WTC11 (cell line): ENCODE results near the gene ANKRD33. TPM values are rescaled to one million over a fixed set of nuclear protein-coding genes. Genes with fewer than 3 reads are reported as not detected.

Experiments used
- ATAC-seq: fragments of 200-7000 bp; cut with Tn5 transposase; 2 replicates; pipeline ENCODE4 v1.10.0; 2021; ENCODE audit warnings: mild to moderate bottlenecking, moderate library complexity
- CTCF ChIA-PET: fragments of 300-600 bp; sonication (Branson Sonifier 250); formaldehyde crosslinking; loops from one replicate; lab custom pipeline; 2021; ENCODE audit warnings: antibody characterized with exemption; lab: Charles Lee
- POLR2A ChIA-PET: fragments of 350-600 bp; sonication (Branson Sonifier 250); formaldehyde crosslinking; loops from one replicate; lab custom pipeline; 2021; ENCODE audit warnings: antibody characterized with exemption; lab: Charles Lee
- DNase-seq: peaks from one replicate; pipeline ENCODE4 v3.0.0; 2021; ENCODE audit warnings: low spot score
- H3K27ac Mint-ChIP-seq: 2 replicates; pipeline ENCODE4 v1.8.0; 2021; ENCODE audit warnings: mixed read lengths
- H3K27me3 Mint-ChIP-seq: 2 replicates; pipeline ENCODE4 v1.8.0; 2021; ENCODE audit warnings: low read depth, mild to moderate bottlenecking, moderate library complexity, mixed read lengths
- H3K36me3 Mint-ChIP-seq: 2 replicates; pipeline ENCODE4 v1.8.0; 2021; ENCODE audit warnings: mixed read lengths
- H3K4me1 Mint-ChIP-seq: 2 replicates; pipeline ENCODE4 v1.8.0; 2022; ENCODE audit warnings: mixed read lengths
- H3K4me3 Mint-ChIP-seq: 2 replicates; pipeline ENCODE4 v1.8.0; 2021; ENCODE audit warnings: mild to moderate bottlenecking, moderate library complexity, mixed read lengths
- H3K9me3 Mint-ChIP-seq: 2 replicates; pipeline ENCODE4 v1.8.0; 2021; ENCODE audit warnings: mixed read lengths
- ATF1 ChIP-seq: sonication (generic); formaldehyde crosslinking; IDR thresholded peaks from 2 replicates; pipeline ENCODE4 v1.8.1; 2023; ENCODE audit warnings: mild to moderate bottlenecking, moderate library complexity, missing genetic modification reagents
- EMX1 ChIP-seq: fragments of 250-450 bp; sonication (Bioruptor Pico); IDR thresholded peaks from 2 replicates; pipeline ENCODE4 v1.8.0; 2021; ENCODE audit warnings: mild to moderate bottlenecking
- ERG ChIP-seq: fragments of 250-450 bp; sonication (Bioruptor Pico); IDR thresholded peaks from 2 replicates; pipeline ENCODE4 v1.8.0; 2021; ENCODE audit warnings: mild to moderate bottlenecking
- FOXJ3 ChIP-seq: sonication (generic); formaldehyde crosslinking; IDR thresholded peaks from 2 replicates; pipeline ENCODE4 v1.9.0; 2021; ENCODE audit warnings: missing genetic modification reagents, mild to moderate bottlenecking, borderline replicate concordance
- HMGXB4 ChIP-seq: sonication (generic); formaldehyde crosslinking; IDR thresholded peaks from 2 replicates; pipeline ENCODE4 v1.8.1; 2023; ENCODE audit warnings: mild to moderate bottlenecking, moderate library complexity, missing genetic modification reagents
- JUN ChIP-seq: sonication (generic); formaldehyde crosslinking; IDR thresholded peaks from 2 replicates; pipeline ENCODE4 v1.8.0; 2023; ENCODE audit warnings: mild to moderate bottlenecking, missing genetic modification reagents
- MAX ChIP-seq: sonication (generic); formaldehyde crosslinking; IDR thresholded peaks from 2 replicates; pipeline ENCODE4 v1.8.0; 2022; ENCODE audit warnings: mild to moderate bottlenecking, missing genetic modification reagents
- NFE2L1 ChIP-seq: sonication (generic); formaldehyde crosslinking; IDR thresholded peaks from 2 replicates; pipeline ENCODE4 v1.8.1; 2023; ENCODE audit warnings: missing genetic modification reagents
- NFYB ChIP-seq: sonication (generic); formaldehyde crosslinking; conservative IDR thresholded peaks from 2 replicates; pipeline ENCODE4 v1.8.0; 2022; ENCODE audit warnings: low read depth, missing genetic modification reagents
- NR1H2 ChIP-seq: sonication (generic); formaldehyde crosslinking; IDR thresholded peaks from 2 replicates; pipeline ENCODE4 v1.9.0; 2021; ENCODE audit warnings: mild to moderate bottlenecking, moderate library complexity, missing genetic modification reagents
- SP1 ChIP-seq: sonication (generic); formaldehyde crosslinking; conservative IDR thresholded peaks from 2 replicates; pipeline ENCODE4 v1.8.1; 2022; ENCODE audit warnings: missing genetic modification reagents
- TEAD1 ChIP-seq: sonication (generic); formaldehyde crosslinking; IDR thresholded peaks from 2 replicates; pipeline ENCODE4 v1.8.0; 2022; ENCODE audit warnings: mild to moderate bottlenecking, missing genetic modification reagents
- ZBTB43 ChIP-seq: sonication (generic); formaldehyde crosslinking; IDR thresholded peaks from 2 replicates; pipeline ENCODE4 v1.8.1; 2023; ENCODE audit warnings: mild to moderate bottlenecking, missing genetic modification reagents
- ZMAT4 ChIP-seq: fragments of 250-450 bp; sonication (Bioruptor Pico); IDR thresholded peaks from 2 replicates; pipeline ENCODE4 v1.9.0; 2021; ENCODE audit warnings: mild to moderate bottlenecking
- ZNF263 ChIP-seq: sonication (generic); formaldehyde crosslinking; IDR thresholded peaks from 2 replicates; pipeline ENCODE4 v1.8.1; 2022; ENCODE audit warnings: low read depth, mild to moderate bottlenecking, moderate library complexity, missing genetic modification reagents
- ZNF396 ChIP-seq: fragments of 250-450 bp; sonication (Bioruptor Pico); IDR thresholded peaks from 2 replicates; pipeline ENCODE4 v1.8.0; 2021; ENCODE audit warnings: mild to moderate bottlenecking, moderate library complexity, borderline replicate concordance
- ZNF423 ChIP-seq: fragments of 250-450 bp; sonication (Bioruptor Pico); IDR thresholded peaks from 2 replicates; pipeline ENCODE4 v2.1.2; 2022; ENCODE audit warnings: mild to moderate bottlenecking, moderate library complexity
- total RNA-seq: library from RNA; stranded (reverse); gene quantifications from 3 replicates; pipeline ENCODE4 v1.2.3, GENCODE V29; 2021
- TF ChIP-seq, protein P1 (sequence below): sonication (generic); formaldehyde crosslinking; conservative IDR thresholded peaks from 2 replicates; pipeline ENCODE4 v1.8.1; 2022; ENCODE audit warnings: mild to moderate bottlenecking, missing genetic modification reagents
- TF ChIP-seq, protein P2 (sequence below): sonication (generic); formaldehyde crosslinking; IDR thresholded peaks from 2 replicates; pipeline ENCODE4 v1.8.1; 2023; ENCODE audit warnings: mild to moderate bottlenecking, missing genetic modification reagents, borderline replicate concordance

ANKRD33 gene
- total RNA-seq, 1 experiment from 2014 or later, result 1.7 TPM

- Mint-ChIP-seq H3K27ac (peak overlapping the region; percentile 58), H3K9me3 (no peaks in the 10 kb centered on the region), H3K36me3 (no peaks in the 10 kb centered on the region), H3K4me3 (peak overlapping the region; percentile 71), H3K27me3 (peaks cover 54% of the 10 kb centered on the region), H3K4me1 (peaks cover 42% of the 10 kb centered on the region)
- TF ChIP-seq ZNF423 (CRISPR knock-in tag) (peak; percentile 88), ZBTB43 (no peak)
- POLR2A ChIA-PET, result interaction anchor here (1.3 to 1.4 kb wide), 3 partner anchors 13 to 42 kb away, joined by 4 read pairs; no protein-coding TSS in a partner anchor
- CTCF ChIA-PET, result interaction anchor here (0.6 to 6.4 kb wide), 21 partner anchors 11 to 443 kb away, joined by 3 to 126 read pairs (median 8); partner anchors contain the start of genes ACVRL1, ANKRD33, FIGNL2 and SLC4A8
- DNase-seq (no peak), ATAC-seq (no peak)
Measured at GRCh38 chr12:51862947-51863346, 25.0 kb upstream of the ANKRD33 start.

GRCh38 chr12:51863363-51863932 is 24.5 kb upstream of the ANKRD33 start:
- DNase-seq, result no peak
- peak overlapping the region; percentile 58 for H3K27ac Mint-ChIP-seq
- no peak for TF ChIP-seq ZNF263 (CRISPR knock-in tag)
- TF ChIP-seq TEAD1 (CRISPR knock-in tag), result 0 out of 2 replicates have a peak, but pooled peaks have one; percentile 19
- 0 out of 2 replicates have a peak, but pooled peaks have one; percentile 26 for TF ChIP-seq ZNF396 (CRISPR knock-in tag)
- no peak for TF ChIP-seq JUN (CRISPR knock-in tag)
- peak; percentile 16; the same call in 1 of the 2 replicates for TF ChIP-seq MAX (CRISPR knock-in tag)
- TF ChIP-seq, all 79 proteins: peak for 3
- no peaks in the 10 kb centered on the region for H3K9me3 Mint-ChIP-seq
- ChIA-PET CTCF (interaction anchor here (0.6 to 6.4 kb wide), 34 partner anchors 7 to 444 kb away, joined by 3 to 126 read pairs (median 6); partner anchors contain the start of genes ACVRL1, ANKRD33, FIGNL2 and SLC4A8), POLR2A (interaction anchor here (1.0 to 1.6 kb wide), 6 partner anchors 12 to 43 kb away, joined by 3 to 7 read pairs (median 4); no protein-coding TSS in a partner anchor)
- H3K27me3 Mint-ChIP-seq, result peaks cover 59% of the 10 kb centered on the region
- ATAC-seq, result peak; percentile 3
- peak overlapping the region; percentile 71 for H3K4me3 Mint-ChIP-seq
- peaks cover 47% of the 10 kb centered on the region for H3K4me1 Mint-ChIP-seq
- H3K36me3 Mint-ChIP-seq, result no peaks in the 10 kb centered on the region

DNA sequence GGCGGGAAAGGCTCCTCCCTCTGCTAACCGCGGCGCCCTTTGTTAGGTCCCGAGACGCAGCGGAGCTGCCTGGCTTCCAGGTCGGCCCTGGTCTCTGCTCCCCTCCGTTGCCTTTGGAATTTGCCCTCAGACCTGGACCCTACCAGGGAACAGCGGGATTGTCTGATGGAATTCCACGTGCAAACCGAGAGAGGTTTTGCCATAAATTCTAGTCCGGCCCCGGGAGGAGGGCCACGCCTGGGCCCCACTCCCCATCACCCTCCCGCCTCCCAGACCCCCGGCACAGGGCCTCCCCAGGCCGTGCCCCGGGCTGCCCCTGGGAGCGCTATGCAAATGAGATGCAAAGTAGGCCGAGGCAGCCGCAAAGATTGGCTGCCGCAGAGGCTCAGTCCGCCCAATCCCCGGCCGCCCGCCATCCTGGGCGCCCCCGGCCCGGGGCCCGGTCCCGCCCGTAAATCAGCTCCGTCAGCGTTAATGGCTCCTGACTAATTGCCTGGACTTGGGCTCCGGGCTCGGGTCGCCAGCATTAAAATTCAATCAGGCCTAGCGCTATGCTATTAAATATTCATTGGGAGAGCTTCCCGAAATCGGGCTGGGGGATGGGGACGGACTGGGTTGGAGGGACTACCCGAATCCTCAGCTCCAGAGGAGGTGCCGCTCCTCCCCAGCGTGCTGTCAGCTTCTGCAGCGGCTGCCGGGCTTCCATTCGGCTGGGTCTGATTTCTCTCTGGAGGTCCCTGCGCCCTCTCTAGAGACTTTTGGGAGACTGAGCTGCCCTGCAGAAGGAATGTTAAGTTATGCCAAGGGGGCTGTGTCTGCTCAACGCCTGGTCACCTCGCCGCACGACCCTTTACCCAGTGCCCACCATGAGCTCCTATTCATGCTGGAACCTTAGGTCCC is 23.7 kb upstream of the ANKRD33 start:
- Mint-ChIP-seq H3K27me3 (peaks cover 65% of the 10 kb centered on the region), H3K4me3 (peak overlapping the region; percentile 80), H3K27ac (no peak overlapping the region), H3K4me1 (peaks cover 52% of the 10 kb centered on the region), H3K36me3 (no peaks in the 10 kb centered on the region), H3K9me3 (no peaks in the 10 kb centered on the region)
- DNase-seq (peak; percentile 88), ATAC-seq (peak; percentile 86)
- ChIA-PET POLR2A (interaction anchor here (0.8 to 1.6 kb wide), 11 partner anchors 8 to 46 kb away, joined by 3 to 7 read pairs (median 3); no protein-coding TSS in a partner anchor), CTCF (interaction anchor here (0.6 to 6.4 kb wide), 36 partner anchors 8 to 445 kb away, joined by 3 to 126 read pairs (median 6); partner anchors contain the start of genes ACVRL1, ANKRD33 and FIGNL2)
- TF ChIP-seq, protein P1, sequence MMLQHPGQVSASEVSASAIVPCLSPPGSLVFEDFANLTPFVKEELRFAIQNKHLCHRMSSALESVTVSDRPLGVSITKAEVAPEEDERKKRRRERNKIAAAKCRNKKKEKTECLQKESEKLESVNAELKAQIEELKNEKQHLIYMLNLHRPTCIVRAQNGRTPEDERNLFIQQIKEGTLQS, result no peak
- TF ChIP-seq, protein P2, sequence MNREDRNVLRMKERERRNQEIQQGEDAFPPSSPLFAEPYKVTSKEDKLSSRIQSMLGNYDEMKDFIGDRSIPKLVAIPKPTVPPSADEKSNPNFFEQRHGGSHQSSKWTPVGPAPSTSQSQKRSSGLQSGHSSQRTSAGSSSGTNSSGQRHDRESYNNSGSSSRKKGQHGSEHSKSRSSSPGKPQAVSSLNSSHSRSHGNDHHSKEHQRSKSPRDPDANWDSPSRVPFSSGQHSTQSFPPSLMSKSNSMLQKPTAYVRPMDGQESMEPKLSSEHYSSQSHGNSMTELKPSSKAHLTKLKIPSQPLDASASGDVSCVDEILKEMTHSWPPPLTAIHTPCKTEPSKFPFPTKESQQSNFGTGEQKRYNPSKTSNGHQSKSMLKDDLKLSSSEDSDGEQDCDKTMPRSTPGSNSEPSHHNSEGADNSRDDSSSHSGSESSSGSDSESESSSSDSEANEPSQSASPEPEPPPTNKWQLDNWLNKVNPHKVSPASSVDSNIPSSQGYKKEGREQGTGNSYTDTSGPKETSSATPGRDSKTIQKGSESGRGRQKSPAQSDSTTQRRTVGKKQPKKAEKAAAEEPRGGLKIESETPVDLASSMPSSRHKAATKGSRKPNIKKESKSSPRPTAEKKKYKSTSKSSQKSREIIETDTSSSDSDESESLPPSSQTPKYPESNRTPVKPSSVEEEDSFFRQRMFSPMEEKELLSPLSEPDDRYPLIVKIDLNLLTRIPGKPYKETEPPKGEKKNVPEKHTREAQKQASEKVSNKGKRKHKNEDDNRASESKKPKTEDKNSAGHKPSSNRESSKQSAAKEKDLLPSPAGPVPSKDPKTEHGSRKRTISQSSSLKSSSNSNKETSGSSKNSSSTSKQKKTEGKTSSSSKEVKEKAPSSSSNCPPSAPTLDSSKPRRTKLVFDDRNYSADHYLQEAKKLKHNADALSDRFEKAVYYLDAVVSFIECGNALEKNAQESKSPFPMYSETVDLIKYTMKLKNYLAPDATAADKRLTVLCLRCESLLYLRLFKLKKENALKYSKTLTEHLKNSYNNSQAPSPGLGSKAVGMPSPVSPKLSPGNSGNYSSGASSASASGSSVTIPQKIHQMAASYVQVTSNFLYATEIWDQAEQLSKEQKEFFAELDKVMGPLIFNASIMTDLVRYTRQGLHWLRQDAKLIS (CRISPR knock-in tag), result no peak
- TF ChIP-seq EMX1 (CRISPR knock-in tag) (0 out of 2 replicates have a peak, but pooled peaks have one; percentile 12), SP1 (CRISPR knock-in tag) (peak; percentile 28; the same call in 1 of the 2 replicates), FOXJ3 (CRISPR knock-in tag) (no peak), NFYB (CRISPR knock-in tag) (0 out of 2 replicates have a peak, but pooled peaks have one; percentile 10), NR1H2 (CRISPR knock-in tag) (no peak), ZMAT4 (CRISPR knock-in tag) (peak; percentile 68; the same call in 1 of the 2 replicates), HMGXB4 (CRISPR knock-in tag) (no peak), NFE2L1 (CRISPR knock-in tag) (no peak), ATF1 (CRISPR knock-in tag) (no peak), ERG (CRISPR knock-in tag) (no peak)
